Cardiac fibroblast (primary cell): ENCODE data around the gene NRIP1.

Experiments
- DNase-seq, 2 donors: peaks; one replicate each; pipeline versions ENCODE4 v3.0.0 to v3.0.0-alpha.2; 2010; ENCODE audit warnings: low read depth in 2 of 2
- H3K4me3 ChIP-seq, 2 donors: replicated peaks in 1 of 2; 1 replicate in 1 of 2; 2 replicates in 1 of 2; pipeline ENCODE4 v1.5.1; 2011; ENCODE audit warnings: low read depth in 2 of 2, low read length in 2 of 2, mild to moderate bottlenecking in 2 of 2, moderate library complexity in 1 of 2
- CTCF ChIP-seq: IDR thresholded peaks from one replicate; pipeline ENCODE4 v1.5.1; 2011; ENCODE audit warnings: low read depth, mild to moderate bottlenecking, low read length, inconsistent platforms

NRIP1 gene

GRCh38 chr21:15064576-15065391 lies at the start of gene NRIP1:
TSS of gene NRIP1 (minus strand) at chr21:15065000. CDS start at chr21:14968192, 96,808 bp downstream.
- no peak for TF ChIP-seq CTCF
- H3K4me3 ChIP-seq, result peak within 1 kb of the TSS; percentile 71 to 79
- peak; percentile 94 to 97 for DNase-seq

GRCh38 chr21:15112858-15113257 lies 48.1 kb upstream of the NRIP1 start:
- DNase-seq, result no peak
- TF ChIP-seq CTCF, result no peak
- H3K4me3 ChIP-seq, result no peak overlapping the region

GRCh38 chr21:15108801-15109200 lies 44.0 kb upstream of the NRIP1 start:
- no peak for DNase-seq
- TF ChIP-seq CTCF, result no peak
- no peak overlapping the region for H3K4me3 ChIP-seq

- DNase-seq, result no peak
- TF ChIP-seq CTCF, result no peak
- no peak overlapping the region for H3K4me3 ChIP-seq
Measured at GRCh38 chr21:15104470-15104869, 39.7 kb upstream of the NRIP1 start.

GRCh38 chr21:15098908-15099307 lies 34.1 kb upstream of the NRIP1 start:
- TF ChIP-seq CTCF, result no peak
- no peak for DNase-seq
- H3K4me3 ChIP-seq, result no peak overlapping the region

- TF ChIP-seq CTCF, result no peak
- no peak for DNase-seq
- no peak overlapping the region for H3K4me3 ChIP-seq
Measured at GRCh38 chr21:15098181-15098580, 33.4 kb upstream of the NRIP1 start.
